ENCODE data around the gene DCAF5.

Gene DCAF5

GRCh38 chr14:69108358-69108757 is 44.6 kb downstream of the DCAF5 start:
- H3K4me1 ChIP-seq (ENCODE audit: control insufficient read depth, insufficient read depth, low read length), result peaks cover 2% of the 10 kb centered on the region
- H3K36me3 ChIP-seq (ENCODE audit: control insufficient read depth, insufficient read depth, low read length), result peaks cover 6% of the 10 kb centered on the region
- no peaks in the 10 kb centered on the region for H3K27me3 ChIP-seq (ENCODE audit: control insufficient read depth, insufficient read depth, low read length)
- H3K9ac ChIP-seq (ENCODE audit: low read length), result no peak overlapping the region
- no peak overlapping the region for H3K27ac ChIP-seq (ENCODE audit: low read depth, low read length)
- no peak overlapping the region for H3K4me3 ChIP-seq (ENCODE audit: low read length)

GRCh38 chr14:69107407-69108003 is 45.4 kb downstream of the DCAF5 start:
- Histone ChIP-seq H3K4me3 (ENCODE audit: low read length) (no peak overlapping the region), H3K9ac (ENCODE audit: low read length) (no peak overlapping the region), H3K4me1 (ENCODE audit: control insufficient read depth, insufficient read depth, low read length) (peaks cover 2% of the 10 kb centered on the region), H3K27me3 (ENCODE audit: control insufficient read depth, insufficient read depth, low read length) (no peaks in the 10 kb centered on the region), H3K27ac (ENCODE audit: low read depth, low read length) (no peak overlapping the region), H3K36me3 (ENCODE audit: control insufficient read depth, insufficient read depth, low read length) (peaks cover 6% of the 10 kb centered on the region)

GRCh38 chr14:69106451-69106850 is 46.5 kb downstream of the DCAF5 start:
- Histone ChIP-seq H3K4me3 (ENCODE audit: low read length) (no peak overlapping the region), H3K27ac (ENCODE audit: low read depth, low read length) (no peak overlapping the region), H3K4me1 (ENCODE audit: control insufficient read depth, insufficient read depth, low read length) (peaks cover 2% of the 10 kb centered on the region), H3K27me3 (ENCODE audit: control insufficient read depth, insufficient read depth, low read length) (no peaks in the 10 kb centered on the region), H3K36me3 (ENCODE audit: control insufficient read depth, insufficient read depth, low read length) (peaks cover 3% of the 10 kb centered on the region), H3K9ac (ENCODE audit: low read length) (no peak overlapping the region)

DNA sequence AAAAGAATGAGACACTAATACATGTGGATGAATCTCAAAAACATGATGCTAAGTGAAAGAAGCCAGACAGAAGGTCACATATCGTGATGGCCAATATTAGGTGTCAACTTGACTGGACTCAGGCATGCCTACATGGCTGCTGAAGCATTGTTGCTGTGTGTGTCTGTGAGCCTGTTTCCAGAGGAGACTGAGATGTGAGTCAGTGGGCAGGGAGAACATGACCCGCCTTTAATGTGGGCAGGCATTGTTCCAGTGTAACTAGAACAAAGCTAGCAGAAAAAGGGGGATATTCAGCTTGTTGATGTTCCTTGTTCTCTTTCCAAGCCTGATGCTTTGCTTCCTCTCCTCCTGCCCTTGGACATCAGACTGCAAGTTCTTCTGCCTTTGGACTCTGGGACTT is 47.6 kb downstream of the DCAF5 start:
- no peak overlapping the region for H3K4me3 ChIP-seq (ENCODE audit: low read length)
- H3K4me1 ChIP-seq (ENCODE audit: control insufficient read depth, insufficient read depth, low read length), result peaks cover 5% of the 10 kb centered on the region
- no peak overlapping the region for H3K9ac ChIP-seq (ENCODE audit: low read length)
- H3K27me3 ChIP-seq (ENCODE audit: control insufficient read depth, insufficient read depth, low read length), result no peaks in the 10 kb centered on the region
- H3K27ac ChIP-seq (ENCODE audit: low read depth, low read length), result no peak overlapping the region
- peaks cover 2% of the 10 kb centered on the region for H3K36me3 ChIP-seq (ENCODE audit: control insufficient read depth, insufficient read depth, low read length)

DNA sequence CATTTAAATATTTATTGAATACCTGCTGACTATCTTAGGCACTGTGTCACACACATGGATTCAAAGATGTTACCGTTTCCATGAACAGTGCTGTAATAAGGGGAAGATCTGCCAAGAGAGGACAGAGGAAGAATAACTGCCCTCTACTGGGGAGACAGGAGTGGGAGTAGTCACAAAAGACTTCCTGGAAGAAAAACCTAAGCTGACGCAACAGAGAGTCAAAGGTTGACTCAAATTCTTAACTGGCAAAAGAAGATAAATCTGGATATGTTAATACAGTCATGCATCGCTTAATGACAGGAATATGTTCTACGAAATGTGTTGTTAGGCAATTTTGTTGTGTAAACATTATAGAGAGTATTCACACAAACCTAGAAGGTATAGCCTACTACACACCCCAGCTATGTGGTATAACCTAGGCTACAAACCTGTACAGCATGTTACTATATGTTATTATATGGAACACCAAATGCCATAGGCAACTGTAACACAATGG is 51.5 kb downstream of the DCAF5 start:
- Histone ChIP-seq H3K4me1 (ENCODE audit: control insufficient read depth, insufficient read depth, low read length) (peaks cover 10% of the 10 kb centered on the region), H3K9ac (ENCODE audit: low read length) (no peak overlapping the region), H3K27me3 (ENCODE audit: control insufficient read depth, insufficient read depth, low read length) (no peaks in the 10 kb centered on the region), H3K4me3 (ENCODE audit: low read length) (no peak overlapping the region), H3K36me3 (ENCODE audit: control insufficient read depth, insufficient read depth, low read length) (peaks cover 5% of the 10 kb centered on the region), H3K27ac (ENCODE audit: low read depth, low read length) (peak overlapping the region; percentile 64)

GRCh38 chr14:69097974-69098373 is 54.9 kb downstream of the DCAF5 start:
- Histone ChIP-seq H3K27me3 (ENCODE audit: control insufficient read depth, insufficient read depth, low read length) (no peaks in the 10 kb centered on the region), H3K9ac (ENCODE audit: low read length) (no peak overlapping the region), H3K4me3 (ENCODE audit: low read length) (no peak overlapping the region), H3K4me1 (ENCODE audit: control insufficient read depth, insufficient read depth, low read length) (peaks cover 23% of the 10 kb centered on the region), H3K36me3 (ENCODE audit: control insufficient read depth, insufficient read depth, low read length) (peaks cover 3% of the 10 kb centered on the region), H3K27ac (ENCODE audit: low read depth, low read length) (no peak overlapping the region)

- H3K4me1 ChIP-seq (ENCODE audit: control insufficient read depth, insufficient read depth, low read length), result peaks cover 23% of the 10 kb centered on the region
- H3K36me3 ChIP-seq (ENCODE audit: control insufficient read depth, insufficient read depth, low read length), result peaks cover 3% of the 10 kb centered on the region
- peak overlapping the region; percentile 56 for H3K27ac ChIP-seq (ENCODE audit: low read depth, low read length)
- no peak overlapping the region for H3K4me3 ChIP-seq (ENCODE audit: low read length)
- H3K9ac ChIP-seq (ENCODE audit: low read length), result no peak overlapping the region
- no peaks in the 10 kb centered on the region for H3K27me3 ChIP-seq (ENCODE audit: control insufficient read depth, insufficient read depth, low read length)
Observed at GRCh38 chr14:69096781-69097475, 56.0 kb downstream of the DCAF5 start.

GRCh38 chr14:69096246-69096645 is 56.7 kb downstream of the DCAF5 start:
- peaks cover 27% of the 10 kb centered on the region for H3K4me1 ChIP-seq (ENCODE audit: control insufficient read depth, insufficient read depth, low read length)
- no peaks in the 10 kb centered on the region for H3K27me3 ChIP-seq (ENCODE audit: control insufficient read depth, insufficient read depth, low read length)
- H3K36me3 ChIP-seq (ENCODE audit: control insufficient read depth, insufficient read depth, low read length), result peaks cover 9% of the 10 kb centered on the region
- H3K27ac ChIP-seq (ENCODE audit: low read depth, low read length), result peak overlapping the region; percentile 56
- no peak overlapping the region for H3K9ac ChIP-seq (ENCODE audit: low read length)
- H3K4me3 ChIP-seq (ENCODE audit: low read length), result no peak overlapping the region

DNA sequence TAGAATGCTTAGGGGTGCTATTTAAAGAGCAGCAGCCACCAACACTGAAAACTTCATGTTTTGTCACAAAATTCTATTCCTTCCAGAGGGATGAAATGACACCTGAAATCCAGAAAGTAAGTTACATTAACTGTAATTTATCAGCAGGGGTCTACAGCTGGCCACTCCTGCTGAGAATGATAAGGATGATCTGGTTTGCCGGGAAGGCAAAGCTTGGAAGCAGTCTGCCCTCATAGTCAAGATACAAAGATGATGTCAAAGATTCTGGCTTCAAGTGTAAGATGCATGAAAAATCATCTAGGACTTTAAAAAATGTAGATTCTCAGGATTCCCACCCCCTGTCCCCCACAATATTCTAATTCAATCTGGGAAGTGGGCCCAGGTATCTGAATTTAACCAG is 58.4 kb downstream of the DCAF5 start:
- Histone ChIP-seq H3K27me3 (ENCODE audit: control insufficient read depth, insufficient read depth, low read length) (no peaks in the 10 kb centered on the region), H3K9ac (ENCODE audit: low read length) (no peak overlapping the region), H3K27ac (ENCODE audit: low read depth, low read length) (peak overlapping the region; percentile 65), H3K4me3 (ENCODE audit: low read length) (no peak overlapping the region), H3K36me3 (ENCODE audit: control insufficient read depth, insufficient read depth, low read length) (peaks cover 13% of the 10 kb centered on the region), H3K4me1 (ENCODE audit: control insufficient read depth, insufficient read depth, low read length) (peaks cover 31% of the 10 kb centered on the region)

DNA sequence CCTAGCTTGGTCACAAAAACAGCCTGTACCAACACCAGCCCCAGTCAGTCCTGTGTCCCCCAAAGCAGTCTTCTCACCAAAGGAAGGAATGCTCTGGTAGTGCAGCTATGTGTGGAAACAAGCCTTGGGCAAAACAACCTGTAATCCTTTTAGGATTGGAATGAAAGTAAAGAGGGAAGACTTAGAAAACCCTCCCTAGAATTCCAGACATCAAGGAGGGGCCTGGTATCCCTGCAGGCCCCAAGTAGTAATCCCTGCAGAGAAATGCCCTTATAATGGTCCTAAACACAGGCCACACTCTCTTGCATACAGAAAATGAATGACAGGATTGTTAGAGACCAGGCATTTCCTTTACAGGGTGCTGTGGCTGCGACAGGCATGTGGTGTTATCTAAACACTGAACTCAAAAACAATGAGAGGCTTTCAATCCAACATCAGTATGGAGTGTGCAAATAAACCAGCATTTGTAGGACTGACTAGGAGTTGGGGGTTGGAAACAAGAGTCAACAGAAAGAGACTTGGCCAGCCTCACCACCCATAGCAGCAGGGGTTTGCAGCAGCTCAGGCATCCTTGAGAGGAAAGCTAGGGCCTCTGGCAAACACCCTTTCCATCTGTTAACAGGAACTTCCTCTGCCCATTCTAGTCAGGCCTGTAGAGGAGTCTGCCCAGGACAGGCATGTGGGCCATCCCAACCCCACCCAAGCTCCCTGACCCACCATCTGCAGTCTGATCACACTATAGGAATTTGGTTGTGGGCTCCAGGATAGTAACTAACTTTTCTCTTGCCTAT is 59.1 kb downstream of the DCAF5 start:
- peak overlapping the region; percentile 65 for H3K27ac ChIP-seq (ENCODE audit: low read depth, low read length)
- no peak overlapping the region for H3K9ac ChIP-seq (ENCODE audit: low read length)
- peaks cover 13% of the 10 kb centered on the region for H3K36me3 ChIP-seq (ENCODE audit: control insufficient read depth, insufficient read depth, low read length)
- no peak overlapping the region for H3K4me3 ChIP-seq (ENCODE audit: low read length)
- H3K4me1 ChIP-seq (ENCODE audit: control insufficient read depth, insufficient read depth, low read length), result peaks cover 33% of the 10 kb centered on the region
- no peaks in the 10 kb centered on the region for H3K27me3 ChIP-seq (ENCODE audit: control insufficient read depth, insufficient read depth, low read length)

DNA sequence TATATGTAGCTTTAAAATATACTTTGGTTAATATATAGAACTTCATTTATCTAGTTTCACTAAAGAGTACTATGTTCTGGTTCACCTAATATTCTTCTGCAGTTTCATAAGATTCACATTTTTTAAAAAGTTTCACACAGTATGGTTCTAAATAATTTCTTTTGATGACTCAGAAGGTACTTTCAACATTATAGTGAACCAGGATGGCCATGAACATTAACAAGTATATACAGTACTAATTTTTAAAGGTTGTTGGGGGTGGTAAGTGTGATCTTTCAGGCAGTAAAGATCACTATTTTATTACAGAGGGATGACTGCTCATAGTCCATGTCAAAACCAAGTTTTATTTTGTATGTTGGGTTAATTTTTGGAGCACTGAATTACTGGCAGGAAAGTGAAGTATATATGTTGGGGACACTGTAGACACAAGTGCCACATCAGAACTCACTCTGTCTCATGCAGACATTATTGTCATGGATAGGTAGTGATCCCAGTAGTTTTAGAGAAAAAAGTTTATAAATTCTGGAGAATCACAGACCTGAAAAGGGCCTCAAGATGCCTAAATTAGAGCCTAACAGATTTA is 60.0 kb downstream of the DCAF5 start:
- Histone ChIP-seq H3K4me3 (ENCODE audit: low read length) (no peak overlapping the region), H3K27me3 (ENCODE audit: control insufficient read depth, insufficient read depth, low read length) (no peaks in the 10 kb centered on the region), H3K9ac (ENCODE audit: low read length) (no peak overlapping the region), H3K27ac (ENCODE audit: low read depth, low read length) (peak overlapping the region; percentile 65), H3K36me3 (ENCODE audit: control insufficient read depth, insufficient read depth, low read length) (peaks cover 13% of the 10 kb centered on the region), H3K4me1 (ENCODE audit: control insufficient read depth, insufficient read depth, low read length) (peaks cover 38% of the 10 kb centered on the region)

DNA sequence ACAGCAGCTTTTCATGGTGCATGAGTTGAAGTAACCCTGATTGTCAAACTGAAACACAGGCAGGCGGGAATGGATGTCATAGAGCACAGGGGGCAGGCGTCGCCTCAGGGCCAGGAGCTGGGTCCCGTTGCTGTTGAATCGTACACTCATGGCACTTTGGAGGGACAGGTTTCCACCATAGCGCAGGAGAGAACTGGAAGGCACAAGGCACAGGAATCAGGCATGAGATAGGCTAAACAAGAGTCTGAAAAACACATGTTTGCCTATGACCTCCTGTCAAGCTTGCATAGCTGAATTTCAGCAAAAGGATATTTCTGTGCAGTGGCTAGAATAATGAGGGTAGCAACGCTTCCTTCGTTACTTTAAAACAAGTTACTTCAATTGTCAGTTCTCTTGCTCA is 61.2 kb downstream of the DCAF5 start:
- Histone ChIP-seq H3K4me3 (ENCODE audit: low read length) (no peak overlapping the region), H3K9ac (ENCODE audit: low read length) (no peak overlapping the region), H3K27ac (ENCODE audit: low read depth, low read length) (no peak overlapping the region), H3K4me1 (ENCODE audit: control insufficient read depth, insufficient read depth, low read length) (peaks cover 50% of the 10 kb centered on the region), H3K27me3 (ENCODE audit: control insufficient read depth, insufficient read depth, low read length) (no peaks in the 10 kb centered on the region), H3K36me3 (ENCODE audit: control insufficient read depth, insufficient read depth, low read length) (peaks cover 11% of the 10 kb centered on the region)
